ENCODE measurements around the gene ACER2. TPM values are rescaled to one million over a fixed set of nuclear protein-coding genes. Genes with fewer than 3 reads are reported as not detected.

Gene ACER2
- total RNA-seq, 2 donors from 2014 or later, result 3.5 TPM

DNA sequence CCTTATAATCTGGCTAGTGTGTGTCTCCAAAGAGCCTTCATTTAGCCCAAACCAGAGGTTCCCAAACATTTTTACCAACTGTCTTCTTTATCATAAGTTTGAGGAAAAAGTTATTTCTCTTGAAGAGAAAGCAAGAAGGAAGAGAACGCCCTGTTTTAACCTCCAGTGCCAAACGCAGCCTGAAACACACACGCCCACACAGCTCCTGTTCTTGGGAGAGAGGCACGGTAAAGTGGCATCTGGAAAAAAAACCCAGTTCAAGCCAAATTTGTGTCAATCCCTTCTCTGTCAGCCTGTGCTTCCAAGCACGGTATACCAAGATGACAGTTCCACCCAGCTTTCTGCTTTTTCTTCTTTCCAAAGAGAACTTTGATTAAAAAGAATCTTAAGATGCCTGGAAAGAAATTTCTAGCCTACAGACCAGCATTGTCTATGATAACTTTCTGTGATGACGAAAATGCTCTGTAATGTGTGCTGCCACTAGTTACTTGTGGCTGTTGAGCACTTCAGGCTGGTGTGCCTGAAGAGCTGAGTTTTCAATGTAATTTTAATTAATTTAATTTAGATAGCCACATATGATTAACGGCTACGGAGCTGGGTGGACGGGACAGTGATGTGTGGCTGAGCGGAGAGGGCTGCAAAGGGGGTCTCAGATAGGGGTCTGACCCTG is 62.3 kb downstream of the ACER2 start:
- intact Hi-C loops (cut with DNase I), result no loop called here
- DNase-seq (ENCODE audit: low spot score), result no peak

- intact Hi-C loops (cut with DNase I), result no loop called here
- DNase-seq (ENCODE audit: low spot score), result no peak
These were observed 63.2 kb downstream of the ACER2 start for GRCh38 chr9:19471737-19472648.

DNA sequence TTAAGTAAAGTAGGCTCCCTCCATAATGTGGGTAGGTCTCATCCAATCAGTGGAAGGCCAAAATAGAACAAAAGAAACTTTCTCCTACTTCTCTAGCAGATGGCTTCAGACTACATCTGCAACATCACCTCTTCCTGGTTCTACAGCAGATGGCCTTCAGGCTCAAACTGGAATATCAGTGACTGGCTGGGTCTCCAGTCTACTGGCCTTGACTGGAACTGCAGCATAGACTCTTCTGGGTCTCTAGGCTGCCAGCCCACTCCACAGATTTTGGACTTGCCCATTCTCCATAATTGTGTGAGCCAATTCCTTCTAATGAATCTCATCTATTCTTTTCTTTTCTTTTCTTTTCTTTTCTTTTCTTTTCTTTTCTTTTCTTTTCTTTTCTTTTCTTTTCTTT is 64.8 kb downstream of the ACER2 start:
- DNase-seq (ENCODE audit: low spot score), result no peak
- intact Hi-C loops (cut with DNase I), result no loop called here

GRCh38 chr9:19479874-19480273 is 71.1 kb downstream of the ACER2 start:
- intact Hi-C loops (cut with DNase I), result no loop called here
- no peak for DNase-seq (ENCODE audit: low spot score)

DNA sequence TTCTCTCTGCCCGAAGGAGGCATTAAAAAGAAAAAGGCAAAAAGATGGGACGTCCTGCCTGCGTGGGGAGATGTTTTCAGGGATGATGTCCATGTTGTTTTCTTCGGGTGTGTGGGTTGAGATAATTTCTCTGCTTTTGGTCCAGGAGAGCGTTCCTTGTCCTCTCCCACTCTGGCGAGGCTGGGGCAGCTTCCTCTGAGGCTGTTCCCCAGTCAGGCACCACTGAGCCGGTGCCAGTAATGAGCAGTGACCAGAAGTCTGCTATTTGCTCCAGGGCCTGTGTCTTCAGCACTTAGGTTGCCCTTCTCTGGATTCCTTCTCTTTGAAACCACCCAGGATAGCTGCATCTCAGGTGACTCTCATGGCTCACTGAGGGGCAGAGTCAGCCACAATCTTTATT is 71.5 kb downstream of the ACER2 start:
- DNase-seq (ENCODE audit: low spot score), result no peak
- intact Hi-C loops (cut with DNase I), result no loop called here

GRCh38 chr9:19481121-19481870 is 72.5 kb downstream of the ACER2 start:
- intact Hi-C loops (cut with DNase I), result no loop called here
- DNase-seq (ENCODE audit: low spot score), result no peak

DNA sequence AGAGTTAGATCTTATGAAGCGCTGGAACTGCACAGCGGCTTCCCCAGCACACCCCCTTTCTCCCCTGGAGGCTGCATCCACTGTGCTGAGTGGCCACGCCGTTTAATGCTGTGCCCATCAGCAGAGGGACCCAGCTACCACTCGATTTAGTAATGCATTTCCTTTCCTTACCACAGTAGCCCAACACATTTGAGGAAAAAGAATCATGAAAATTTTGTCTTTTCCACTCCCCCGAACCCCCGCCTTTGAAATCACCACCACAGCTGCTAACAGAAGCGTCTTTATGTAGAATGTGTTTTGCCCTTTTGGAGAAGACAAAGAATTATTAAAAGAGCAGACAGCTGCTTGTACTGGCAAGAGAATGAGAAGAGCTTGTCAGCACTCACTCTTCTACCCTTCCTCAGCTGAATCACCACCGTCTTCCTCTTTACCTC is 73.2 kb downstream of the ACER2 start:
- intact Hi-C loops (cut with DNase I), result no loop called here
- no peak for DNase-seq (ENCODE audit: low spot score)

DNA sequence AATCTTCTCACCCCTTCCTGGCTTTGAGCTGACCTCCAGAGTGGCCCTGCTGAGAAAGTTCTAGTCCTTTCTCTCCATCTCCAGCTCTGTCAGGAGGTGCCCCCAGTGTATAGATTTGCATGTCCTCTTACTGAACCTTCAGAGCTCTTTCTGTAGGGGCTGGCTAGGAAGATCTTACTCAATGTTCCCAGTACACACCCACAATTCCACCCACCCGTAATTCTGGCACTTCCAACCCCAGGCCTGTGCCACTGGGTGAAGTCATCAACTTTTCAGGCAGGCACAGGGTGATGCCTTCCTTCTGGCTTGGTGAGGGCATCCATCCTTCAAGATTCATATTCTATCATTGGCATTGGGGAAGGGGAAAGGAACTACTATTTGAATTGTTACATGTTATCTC is 75.9 kb downstream of the ACER2 start:
- DNase-seq (ENCODE audit: low spot score), result no peak
- intact Hi-C loops (cut with DNase I), result no loop called here

DNA sequence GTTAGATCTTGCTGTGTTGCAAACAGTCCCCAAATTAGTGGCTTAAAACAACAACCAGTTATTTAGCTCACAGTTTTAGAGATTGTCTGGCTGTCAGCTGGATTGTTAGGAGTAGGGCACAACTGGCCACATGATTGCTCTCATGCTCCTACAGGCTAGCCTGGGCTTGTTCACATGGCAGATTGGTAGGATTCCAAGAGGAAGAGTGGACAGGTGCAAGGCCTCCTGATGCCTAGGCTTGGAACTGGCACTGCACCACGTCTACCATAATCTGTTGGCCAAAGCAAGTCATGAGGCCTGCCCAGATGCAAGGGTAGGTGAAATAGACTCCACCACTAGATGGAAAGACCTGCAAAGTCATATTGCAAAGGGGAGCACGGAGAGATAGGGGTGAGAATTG is 76.4 kb downstream of the ACER2 start:
- intact Hi-C loops (cut with DNase I), result no loop called here
- no peak for DNase-seq (ENCODE audit: low spot score)

DNA sequence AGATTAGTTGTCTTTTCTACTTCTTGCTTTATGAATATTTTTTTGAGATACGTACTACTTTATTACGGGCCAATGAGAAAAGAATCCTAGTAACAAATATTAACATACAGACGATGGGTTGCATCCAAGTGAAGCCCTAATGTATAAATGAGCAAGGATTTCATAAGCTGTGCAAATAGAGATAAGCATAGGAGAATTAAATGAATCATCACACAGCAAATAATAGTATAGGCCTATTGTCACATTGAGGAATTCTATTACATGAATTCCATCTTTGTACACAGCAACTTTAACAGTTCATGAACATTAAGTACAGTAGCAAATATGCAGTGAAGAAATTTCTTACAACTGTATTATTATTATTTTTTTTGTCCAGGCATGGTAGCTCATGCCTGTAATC is 78.0 kb downstream of the ACER2 start:
- intact Hi-C loops (cut with DNase I), result no loop called here
- no peak for DNase-seq (ENCODE audit: low spot score)

GRCh38 chr9:19488721-19489120 is 79.9 kb downstream of the ACER2 start:
- intact Hi-C loops (cut with DNase I), result no loop called here
- no peak for DNase-seq (ENCODE audit: low spot score)

GRCh38 chr9:19490269-19490668 is 81.5 kb downstream of the ACER2 start:
- DNase-seq (ENCODE audit: low spot score), result no peak

DNA sequence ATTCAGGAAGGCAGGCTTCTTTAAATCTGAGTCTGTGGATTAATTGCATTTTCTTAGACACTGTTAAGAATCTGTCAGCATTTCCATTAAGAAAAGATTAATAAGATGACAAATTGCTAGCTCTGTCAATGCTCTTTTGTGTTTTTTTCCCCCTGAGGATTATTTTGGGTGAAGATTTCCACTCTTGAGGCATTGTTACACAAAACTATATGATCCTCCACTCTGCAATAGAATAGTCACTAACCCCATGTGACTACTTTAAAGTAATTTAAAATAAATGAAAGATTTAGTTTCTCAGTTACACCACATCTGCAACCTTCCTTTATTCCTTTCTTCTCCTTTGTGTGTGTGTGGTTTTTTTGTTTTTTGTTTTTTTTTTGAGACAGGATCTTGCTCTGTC is 82.0 kb downstream of the ACER2 start:
- no peak for DNase-seq (ENCODE audit: low spot score)
- intact Hi-C loops (cut with DNase I), result loop anchor here in 1 of 2 donors (5.0 kb wide), 1 partner anchor 151 kb away; no protein-coding TSS in a partner anchor

More at GRCh38 chr9:19490269-19490668, 81.5 kb downstream of the ACER2 start:
- intact Hi-C loops (cut with DNase I), result loop anchor here in 1 of 2 donors (5.0 kb wide), 1 partner anchor 152 kb away; no protein-coding TSS in a partner anchor

GRCh38 chr9:19492775-19493173 is 84.0 kb downstream of the ACER2 start:
- intact Hi-C loops (cut with DNase I), result loop anchor here in 1 of 2 donors (5.0 kb wide), 1 partner anchor 150 kb away; no protein-coding TSS in a partner anchor

DNA sequence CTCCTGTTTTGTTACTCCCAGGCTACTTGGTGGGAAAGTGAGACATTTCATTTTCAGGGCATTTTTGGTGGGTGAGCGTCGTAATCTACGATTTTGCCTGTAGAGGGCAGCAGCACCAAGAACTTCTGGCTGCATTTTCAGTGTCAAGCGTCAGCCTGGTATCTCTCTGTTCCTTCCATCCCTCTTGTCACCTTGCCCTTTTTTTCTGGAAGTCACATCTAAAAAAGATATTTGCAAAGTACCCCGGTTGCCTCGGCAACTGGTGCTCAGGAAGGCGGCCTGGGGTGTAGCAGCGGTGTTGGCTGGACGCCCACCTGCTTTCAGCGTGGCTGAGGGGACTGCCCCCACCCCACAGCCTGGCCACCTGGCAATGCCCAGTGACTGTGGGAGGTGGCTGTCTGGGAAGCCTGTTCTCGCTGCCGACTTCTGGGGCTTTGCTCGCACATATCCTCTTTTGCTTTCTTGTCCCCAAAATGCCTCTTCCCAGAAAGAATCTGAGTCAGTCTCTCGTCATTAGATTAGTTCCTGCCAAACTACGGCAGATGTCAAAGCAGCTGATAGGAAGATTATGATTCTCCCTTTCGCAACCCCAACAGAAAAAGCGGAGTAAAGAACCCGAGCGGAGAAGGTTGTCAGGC is 84.5 kb downstream of the ACER2 start:
- intact Hi-C loops (cut with DNase I), result loop anchor here in 1 of 2 donors (5.0 kb wide), 1 partner anchor 149 kb away; no protein-coding TSS in a partner anchor
- DNase-seq (ENCODE audit: low spot score), result peak; percentile 94

More at GRCh38 chr9:19492775-19493173, 84.0 kb downstream of the ACER2 start:
- no peak for DNase-seq (ENCODE audit: low spot score)

DNA sequence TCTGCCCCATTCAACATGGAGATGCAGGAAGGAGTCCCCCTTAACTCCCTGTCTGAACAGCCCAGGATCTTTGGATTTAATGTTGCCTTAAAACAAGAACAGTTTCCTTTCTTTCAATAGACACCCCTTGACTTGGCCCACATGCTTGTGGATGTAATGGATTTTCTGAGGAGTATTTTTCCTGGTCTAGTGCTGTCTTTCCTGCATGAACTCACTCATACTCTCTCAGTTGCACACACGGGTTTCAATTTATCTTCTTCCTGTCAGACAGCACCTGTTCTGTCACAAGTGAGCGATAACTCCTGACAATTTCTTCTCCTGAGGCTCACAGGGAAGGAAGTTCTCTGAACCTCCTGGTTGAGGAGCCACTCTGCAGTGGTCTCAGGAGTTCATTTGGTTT is 85.1 kb downstream of the ACER2 start:
- intact Hi-C loops (cut with DNase I), result loop anchor here in 1 of 2 donors (5.0 kb wide), 1 partner anchor 148 kb away; no protein-coding TSS in a partner anchor
- DNase-seq (ENCODE audit: low spot score), result no peak

- intact Hi-C loops (cut with DNase I), result no loop called here
- no peak for DNase-seq (ENCODE audit: low spot score)
These were observed 86.6 kb downstream of the ACER2 start for GRCh38 chr9:19495186-19496028.
